GM12878 (cell line): ENCODE results near the gene CMSS1. TPM values are rescaled to one million over a fixed set of nuclear protein-coding genes. Genes with fewer than 3 reads are reported as not detected.

Experiments used
- ATAC-seq: fragments of 200-7000 bp; cut with Tn5 transposase; 3 replicates; pipeline ENCODE4 v1.9.1; 2020; ENCODE audit warnings: mild to moderate bottlenecking, moderate library complexity
- BruUV-seq: library from RNA; stranded (reverse); fragments of 400-500 nt; replicated peaks from 2 replicates; lab custom pipeline; 2021; lab: Mats Ljungman, UMichigan
- CTCF ChIA-PET: fragments of 300-600 bp; sonication (Branson Sonifier 250); formaldehyde crosslinking; extraction: SDS; loops from one replicate; lab custom pipeline; 2021; ENCODE audit warnings: inconsistent platforms; lab: Yijun Ruan, JAX
- POLR2A ChIA-PET: fragments of 350-600 bp; formaldehyde crosslinking; extraction: SDS; loops from one replicate; lab custom pipeline; 2021; ENCODE audit warnings: inconsistent platforms; lab: Charles Lee
- RAD21 ChIA-PET: fragments of 300-600 bp; sonication (Branson Sonifier 250); formaldehyde crosslinking; loops from one replicate; lab custom pipeline; 2023; ENCODE audit warnings: antibody characterized with exemption; ENCODE audit not compliant: unreplicated experiment; lab: Charles Lee
- SMC1A ChIA-PET: fragments of 300-600 bp; sonication (Branson Sonifier 250); formaldehyde crosslinking; loops from one replicate; lab custom pipeline; 2023; ENCODE audit not compliant: unreplicated experiment, uncharacterized antibody; lab: Charles Lee
- DNase-seq: peaks from one replicate; pipeline ENCODE4 v3.0.0-alpha.2; 2011; ENCODE audit warnings: low read depth, low spot score
- FAIRE-seq: peaks from 3 replicates; lab custom pipeline; 2011; peaks lifted over from hg19 to GRCh38; lab: Jason Lieb, UNC
- H2AFZ ChIP-seq: 2 replicates; pipeline ENCODE4 v1.6.0; 2011; ENCODE audit warnings: low read depth, low read length, control low read depth; ENCODE audit not compliant: control insufficient read depth
- H3K27ac ChIP-seq: 2 replicates; pipeline ENCODE4 v1.5.1; 2011; ENCODE audit warnings: control low read depth; ENCODE audit not compliant: control insufficient read depth, insufficient read depth
- H3K27me3 ChIP-seq, 2 experiments: replicated peaks in 1 of 2; 2 replicates each; pipeline versions ENCODE4 v1.6.0 to v1.6.1; 2011; ENCODE audit warnings: low read length in 1 of 2; ENCODE audit not compliant: control insufficient read depth in 2 of 2, insufficient read depth in 2 of 2
- H3K36me3 ChIP-seq, 2 experiments: 2 replicates each; pipeline ENCODE4 v1.5.1; 2011; ENCODE audit warnings: low read length in 1 of 2; ENCODE audit not compliant: control insufficient read depth in 2 of 2, insufficient read depth in 2 of 2
- H3K4me1 ChIP-seq: 2 replicates; pipeline ENCODE4 v1.6.1; 2011; ENCODE audit warnings: mild to moderate bottlenecking, low read length, moderate library complexity, mixed read lengths; ENCODE audit not compliant: control insufficient read depth, insufficient read depth
- H3K4me2 ChIP-seq: 2 replicates; pipeline ENCODE4 v1.6.0; 2011; ENCODE audit warnings: control low read depth; ENCODE audit not compliant: control insufficient read depth, insufficient read depth
- H3K4me3 ChIP-seq: fragments of 200-600 bp; sonication (generic); 2 replicates; pipeline ENCODE4 v1.5.1; 2016
- H3K79me2 ChIP-seq: 2 replicates; pipeline ENCODE4 v1.6.0; 2011; ENCODE audit warnings: low read length; ENCODE audit not compliant: control insufficient read depth, insufficient read depth
- H3K9ac ChIP-seq: 2 replicates; pipeline ENCODE4 v1.8.0; 2011; ENCODE audit warnings: low read length, control low read depth, mixed read lengths; ENCODE audit not compliant: control insufficient read depth, insufficient read depth
- H3K9me3 ChIP-seq: replicated peaks from 3 replicates; pipeline ENCODE4 v1.5.1; 2011; ENCODE audit warnings: mild to moderate bottlenecking, low read length; ENCODE audit not compliant: control insufficient read depth, insufficient read depth
- H4K20me1 ChIP-seq: 2 replicates; pipeline ENCODE4 v1.6.0; 2011; ENCODE audit not compliant: control insufficient read depth, insufficient read depth
- BMI1 ChIP-seq: fragments of 450-650 bp; IDR thresholded peaks from 2 replicates; pipeline ENCODE4 v1.6.1; 2016; ENCODE audit warnings: mild to moderate bottlenecking, moderate library complexity, borderline replicate concordance
- EED ChIP-seq: sonication (generic); IDR thresholded peaks from 2 replicates; pipeline ENCODE4 v1.6.1; 2016; ENCODE audit warnings: antibody characterized with exemption, low read depth
- EGR1 ChIP-seq, 2 experiments: IDR thresholded peaks; 1 replicate in 1 of 2; 2 replicates in 1 of 2; pipeline ENCODE4 v1.6.1; 2011 to 2012; ENCODE audit warnings: low read depth in 2 of 2, low read length in 2 of 2, borderline replicate concordance in 1 of 2, mild to moderate bottlenecking in 1 of 2, moderate library complexity in 1 of 2
- ELK1 ChIP-seq: IDR thresholded peaks from 2 replicates; pipeline ENCODE4 v1.6.1; 2012; ENCODE audit warnings: low read depth, low read length, improper control_type of control experiment
- ETV6 ChIP-seq, 2 experiments: fragments of 450-650 bp in 1 of 2; IDR thresholded peaks in 1 of 2; conservative IDR thresholded peaks in 1 of 2; 2 replicates each; pipeline ENCODE4 v1.6.1; 2014; ENCODE audit warnings: antibody characterized with exemption in 1 of 2, borderline replicate concordance in 1 of 2, low read depth in 1 of 2, mild to moderate bottlenecking in 1 of 2, moderate library complexity in 1 of 2
- FOXM1 ChIP-seq: IDR thresholded peaks from 2 replicates; pipeline ENCODE4 v1.6.1; 2012; ENCODE audit warnings: low read depth, mild to moderate bottlenecking, inconsistent platforms, low read length, moderate library complexity
- GABPA ChIP-seq: IDR thresholded peaks from 2 replicates; pipeline ENCODE4 v1.6.1; 2014; ENCODE audit warnings: antibody characterized with exemption, low read depth, mild to moderate bottlenecking, inconsistent platforms
- GATAD2B ChIP-seq: fragments of 450-650 bp; conservative IDR thresholded peaks from 2 replicates; pipeline ENCODE4 v1.6.1; 2017; ENCODE audit warnings: low read depth, mild to moderate bottlenecking, moderate library complexity
- NFIC ChIP-seq: IDR thresholded peaks from 2 replicates; pipeline ENCODE4 v1.6.1; 2012; ENCODE audit warnings: low read depth, mild to moderate bottlenecking, inconsistent platforms, low read length, moderate library complexity
- PAX5 ChIP-seq: IDR thresholded peaks from 2 replicates; pipeline ENCODE4 v1.6.1; 2011; ENCODE audit warnings: low read depth, low read length, borderline replicate concordance
- POLR2AphosphoS2 ChIP-seq: IDR thresholded peaks from 2 replicates; pipeline ENCODE4 v1.6.1; 2011; ENCODE audit warnings: low read depth, mild to moderate bottlenecking, low read length, improper control_type of control experiment, moderate library complexity
- PRDM15 ChIP-seq: fragments of 450-650 bp; formaldehyde crosslinking; IDR thresholded peaks from 2 replicates; pipeline ENCODE4 v1.4.0; 2020; ENCODE audit warnings: mild to moderate bottlenecking, moderate library complexity
- SKIL ChIP-seq: fragments of 450-650 bp; IDR thresholded peaks from 2 replicates; pipeline ENCODE4 v1.6.1; 2017; ENCODE audit warnings: mild to moderate bottlenecking, low read depth, inconsistent platforms; ENCODE audit not compliant: poor library complexity, severe bottlenecking
- USF2 ChIP-seq: IDR thresholded peaks from 2 replicates; pipeline ENCODE4 v1.6.1; 2011; ENCODE audit warnings: low read depth, low read length, improper control_type of control experiment, borderline replicate concordance
- ZNF622 ChIP-seq: fragments of 450-650 bp; IDR thresholded peaks from 2 replicates; pipeline ENCODE4 v1.6.1; 2017; ENCODE audit warnings: mild to moderate bottlenecking, inconsistent platforms
- WGBS: methylation state at CpG from one replicate; pipeline ENCODE4 v1.1.6; 2016; ENCODE audit warnings: low lambda C conversion rate; ENCODE audit not compliant: insufficient replicate concordance, insufficient coverage; ENCODE audit errors: missing lambda C conversion rate; 5-methylcytosine and 5-hydroxymethylcytosine counted together
- in situ Hi-C: fragments of 300-500 bp; cut with MboI; formaldehyde crosslinking; loops from 9 replicates; pipeline ENCODE4 v1.14.3; 2018; ENCODE audit warnings: mixed read lengths
- intact Hi-C: fragments of 100-400 bp; cut with micrococcal nuclease; formaldehyde crosslinking; loops from one replicate; pipeline ENCODE4 v1.14.2; 2022; ENCODE audit not compliant: unreplicated experiment
- polyA plus RNA-seq, 11 experiments: library from polyadenylated mRNA; depleted of rRNA in 4 of 11; unstranded in 6 of 11; stranded (reverse) in 5 of 11; fragments of >200 nt; fragmentation: Nextera tagmentation in 4 of 11; fragmentation: Illumina TruSeq in 1 of 11; extraction: Ambion mirVana in 4 of 11; extraction: Trizol in 1 of 11; gene quantifications; 1 replicate in 1 of 11; 2 replicates in 10 of 11; pipeline versions ENCODE4 v1.2.1 to v1.2.3, GENCODE V29; 2011 to 2016; ENCODE audit warnings: inconsistent platforms in 2 of 11, missing spikeins in 2 of 11, low read depth in 1 of 11
- total RNA-seq, 4 experiments: library from RNA; depleted of rRNA in 3 of 4; stranded (reverse); fragments of >200 nt in 3 of 4; fragmentation: Illumina TruSeq in 1 of 4; extraction: Trizol in 1 of 4; gene quantifications; 2 replicates each; pipeline versions ENCODE4 v1.2.1 to v1.2.3, GENCODE V29; 2013 to 2021

Gene CMSS1
- total and polyA plus RNA-seq, 10 of the 15 experiments (the other 5 are each of a cell fraction or from before 2014, with no cell fraction given): 31.0 to 118 (median 70.1) TPM

DNA sequence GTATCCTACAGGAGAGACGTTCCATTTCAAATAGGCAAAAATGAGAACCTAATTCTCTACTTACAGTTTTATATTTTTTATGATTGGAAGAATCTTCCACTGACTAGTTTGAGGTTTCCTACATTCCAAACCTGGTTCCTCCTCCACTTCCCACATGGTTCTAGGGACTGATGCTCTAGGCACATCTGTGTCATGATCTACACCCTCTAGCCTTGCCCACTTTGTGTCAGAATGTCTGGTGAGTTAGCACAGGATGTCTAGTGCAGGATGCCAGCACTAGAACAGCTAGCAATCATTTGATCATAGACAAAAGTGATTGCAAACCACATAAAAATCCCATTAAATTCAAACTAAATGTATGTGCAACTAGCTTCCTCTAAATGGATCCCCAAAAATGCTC, 323.3 kb downstream of the CMSS1 start (continued):
- TF ChIP-seq ELK1 (no peak), USF2 (no peak)

GRCh38 chr3:100141586-100141985, 323.9 kb downstream of the CMSS1 start:
- Histone ChIP-seq H3K4me3 (no peak overlapping the region), H3K4me2 (no peak overlapping the region), H3K36me3 (no peaks in the 10 kb centered on the region), H2AFZ (no peak overlapping the region), H4K20me1 (no peaks in the 10 kb centered on the region), H3K27ac (no peak overlapping the region), H3K27me3 (no peaks in the 10 kb centered on the region), H3K4me1 (peaks cover 3% of the 10 kb centered on the region; the same call in 1 of the 2 replicates), H3K9me3 (no peaks in the 10 kb centered on the region; the same call in 2 of the 3 replicates), H3K79me2 (no peaks in the 10 kb centered on the region; the same call in 1 of the 2 replicates), H3K9ac (no peak overlapping the region)
- ATAC-seq (no peak), FAIRE-seq (no peak), DNase-seq (no peak)
- ChIA-PET SMC1A (no interaction called here), RAD21 (no interaction called here), CTCF (no interaction called here), POLR2A (no interaction called here)
- 100% methylated on average over 1 of the region's 1 CpG for WGBS
- BruUV-seq: no TSS peak
- in situ Hi-C loops (no loop called here), intact Hi-C loops (no loop called here)
- no peak for TF ChIP-seq NFIC
- TF ChIP-seq GABPA: no peak
- no peak for TF ChIP-seq EGR1 (IDR thresholded peaks at IDR 0.05; ENCODE audit: borderline replicate concordance in 1 of 2, low read depth in 2 of 2, low read length in 2 of 2)
- TF ChIP-seq FOXM1: no peak
- TF ChIP-seq PRDM15 (CRISPR knock-in tag): no peak
- TF ChIP-seq ZNF622: no peak
- no peak for TF ChIP-seq SKIL
- no peak for TF ChIP-seq ETV6 (conservative IDR thresholded peaks at IDR 0.05 in 1 of 2, IDR thresholded peaks at IDR 0.05 in 1 of 2; ENCODE audit: borderline replicate concordance in 1 of 2, low read depth in 1 of 2)
- no peak for TF ChIP-seq EED
- no peak for TF ChIP-seq PAX5
- no peak for TF ChIP-seq POLR2AphosphoS2
- no peak for TF ChIP-seq GATAD2B
- TF ChIP-seq BMI1: no peak
